T-helper 9 cell (primary cell): ENCODE results near the gene ATAT1.
"Not testable (repeated sequence)": the region's sequence is repeated elsewhere in the genome, so short reads cannot be mapped to it uniquely, and the experiment has no call there.

Source experiments
- DNase-seq: peaks from one replicate; pipeline ENCODE4 v3.0.0-alpha.2; 2020

ATAT1 gene

DNA sequence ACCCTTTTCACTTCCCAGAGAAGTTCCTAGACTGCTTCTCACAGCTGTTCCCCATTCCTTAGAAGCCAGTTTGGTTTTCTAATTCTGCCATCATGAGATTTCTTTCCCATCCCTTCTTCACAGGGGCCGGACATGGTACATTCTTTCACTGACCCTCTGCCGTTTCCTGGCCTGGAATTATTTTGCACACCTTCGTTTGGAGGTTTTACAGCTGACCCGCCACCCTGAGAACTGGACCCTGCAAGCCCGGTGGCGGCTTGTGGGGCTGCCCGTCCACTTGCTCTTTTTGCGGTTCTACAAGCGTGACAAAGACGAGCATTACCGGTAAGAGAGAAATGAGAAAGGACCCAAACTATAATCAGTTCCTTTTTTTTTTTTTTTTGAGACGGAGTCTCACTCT, 24.5 kb downstream of the ATAT1 start:
- no peak for DNase-seq

DNA sequence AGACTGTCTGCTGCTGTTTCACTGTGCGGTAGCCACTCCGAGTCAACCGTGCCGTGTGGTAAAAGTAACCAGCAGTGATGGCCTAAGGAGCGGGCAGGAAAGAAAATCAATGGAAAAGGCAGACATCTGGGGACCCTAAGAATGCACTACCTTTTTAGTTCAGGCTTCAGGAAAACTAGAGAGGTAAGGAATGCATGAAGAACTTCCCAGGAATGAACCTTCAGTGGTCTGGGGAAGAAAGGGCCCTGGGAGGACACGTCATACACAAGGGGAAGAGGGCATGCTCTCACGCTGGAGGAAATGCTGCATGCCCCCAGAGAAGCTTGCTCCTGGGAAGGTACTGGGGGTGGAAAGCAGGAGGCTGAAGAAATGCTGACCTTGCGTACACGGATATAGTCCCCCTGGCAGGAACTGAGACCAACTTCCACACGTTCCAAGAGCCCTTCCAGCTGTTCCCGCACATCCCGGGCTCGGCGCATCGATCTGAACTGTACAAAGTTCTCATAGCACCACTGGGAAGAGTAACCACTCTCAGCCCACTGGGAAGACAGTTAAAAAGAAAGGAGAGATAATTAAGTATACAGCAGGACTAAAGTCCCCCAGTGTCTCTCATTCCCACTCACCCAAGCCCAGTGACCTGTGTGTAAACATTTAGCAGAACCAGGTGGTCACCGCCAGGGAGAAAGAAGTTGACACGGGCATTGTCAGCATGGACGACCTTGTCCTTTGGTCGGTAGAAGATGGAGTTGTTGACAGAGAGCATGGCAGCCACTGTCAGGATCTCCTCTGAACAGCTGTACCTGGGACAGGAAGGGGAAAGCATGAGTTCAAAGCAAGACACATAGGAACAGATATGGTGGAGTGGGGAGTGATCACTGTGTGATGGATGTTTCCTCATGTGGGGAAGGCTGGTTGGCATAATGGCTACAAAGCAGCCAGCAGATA, 28.4 kb downstream of the ATAT1 start:
- DNase-seq = no peak

DNA sequence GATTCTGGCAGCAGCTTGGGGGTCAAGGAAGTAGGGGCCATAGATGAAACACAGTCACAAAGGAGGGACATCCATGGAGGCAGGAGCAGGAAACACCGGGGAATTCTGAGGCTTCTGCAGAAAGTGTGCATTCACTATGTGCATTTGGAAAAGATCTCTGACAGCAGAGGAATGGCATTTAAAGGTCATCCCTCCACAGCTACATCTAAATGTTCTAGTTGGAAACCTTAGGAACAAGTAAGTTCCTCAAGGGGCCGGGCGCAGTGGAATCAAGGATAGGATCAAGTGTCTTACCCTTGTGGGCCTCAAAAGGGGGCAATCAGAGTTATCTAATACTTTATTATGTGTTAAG, 29.0 kb downstream of the ATAT1 start:
- no peak for DNase-seq

DNA sequence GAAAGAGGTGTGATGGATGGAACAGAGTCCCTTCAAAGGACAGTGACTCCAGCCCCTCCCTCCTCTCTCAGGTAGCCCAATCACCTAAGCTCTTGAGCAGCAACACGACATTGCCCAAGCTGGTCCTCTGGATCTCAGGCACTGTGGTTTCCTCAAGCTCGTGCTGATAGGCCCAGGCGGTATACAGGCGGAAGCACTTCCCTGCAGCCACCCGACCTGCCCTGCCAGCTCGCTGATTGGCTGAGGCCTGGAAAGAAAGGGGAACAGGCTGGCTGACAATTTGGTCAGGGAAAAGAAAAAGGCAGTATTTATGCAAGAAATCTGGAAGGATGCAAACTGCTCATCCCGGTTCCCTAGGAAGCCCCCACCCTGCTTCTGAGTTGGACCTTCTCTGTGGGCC, 29.8 kb downstream of the ATAT1 start:
- no peak for DNase-seq

DNA sequence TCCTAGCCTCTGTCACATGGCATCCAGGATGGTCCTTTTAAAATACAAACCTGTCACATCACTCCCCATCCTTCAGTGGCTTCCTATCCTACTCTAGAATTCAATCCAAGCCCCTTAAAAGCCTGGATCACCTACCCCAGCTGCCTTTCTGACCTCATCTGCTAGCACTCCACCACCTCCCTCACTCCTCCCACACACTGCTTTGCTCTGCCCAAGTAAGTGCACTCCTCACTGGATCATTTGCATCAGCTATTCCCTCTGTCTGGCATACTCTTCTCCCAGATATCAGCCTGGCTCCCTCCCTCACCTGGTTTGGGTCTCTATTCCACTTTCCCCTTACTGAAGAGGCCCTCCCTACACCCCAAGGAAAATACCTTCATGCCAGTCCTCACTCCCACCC, 30.8 kb downstream of the ATAT1 start:
- DNase-seq = no peak

DNA sequence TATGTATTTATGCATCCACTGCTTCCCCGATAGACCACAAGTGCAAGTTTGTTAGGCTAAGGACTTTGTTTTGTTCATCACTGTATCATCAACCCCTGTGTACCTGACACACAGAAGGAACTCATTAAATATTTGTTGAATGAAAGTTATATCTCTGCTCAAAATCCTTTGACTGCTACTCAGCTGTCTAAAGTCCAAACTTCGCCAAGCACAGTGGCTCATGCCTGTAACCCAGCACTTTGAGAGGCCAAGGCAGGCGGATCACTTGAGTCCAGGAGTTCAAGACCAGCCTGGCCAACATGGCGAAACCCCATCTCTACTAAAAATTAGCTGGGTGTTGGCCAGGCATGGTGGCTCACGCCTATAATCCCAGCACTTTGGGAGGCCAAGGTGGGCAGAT, 31.2 kb downstream of the ATAT1 start:
- not testable (repeated sequence) for DNase-seq

DNA sequence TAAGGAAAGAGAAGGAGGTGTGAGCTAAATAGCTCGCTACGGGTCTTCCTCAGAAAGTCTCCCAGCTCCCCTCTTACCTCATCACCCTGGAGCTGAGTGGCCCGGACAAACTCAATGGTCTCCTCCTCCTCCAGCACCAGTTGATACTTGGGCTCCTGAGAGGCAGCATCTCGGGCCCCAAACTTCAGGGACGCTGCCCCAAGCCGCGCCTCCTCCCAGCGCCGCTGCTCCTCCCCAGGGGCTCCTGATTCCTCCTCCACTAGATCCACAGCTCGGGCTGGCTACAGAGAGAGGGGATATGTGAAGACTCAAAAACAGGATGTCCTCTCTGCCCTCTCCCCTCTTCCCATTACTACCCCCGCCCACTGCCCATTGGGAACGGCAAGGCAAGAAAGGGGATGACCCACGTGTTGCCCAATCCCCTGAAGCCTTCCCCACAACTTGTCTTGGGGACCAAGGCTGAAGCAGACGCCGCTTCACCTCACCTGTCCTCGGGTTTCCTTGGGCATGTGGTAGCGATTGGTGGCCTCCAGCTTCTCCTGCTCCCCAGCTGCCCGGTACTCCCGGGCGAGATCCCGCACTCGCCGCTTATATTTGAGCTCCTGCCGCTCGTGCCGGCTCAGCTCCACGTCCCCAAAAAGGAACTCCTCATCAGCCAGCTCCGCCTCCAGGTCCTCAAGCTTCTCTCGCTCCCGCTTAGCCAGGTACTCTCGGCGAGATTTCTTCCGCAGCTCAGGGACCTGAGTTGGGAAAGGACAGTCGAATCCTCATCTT, 38.5 kb downstream of the ATAT1 start:
- DNase-seq = no peak

DNA sequence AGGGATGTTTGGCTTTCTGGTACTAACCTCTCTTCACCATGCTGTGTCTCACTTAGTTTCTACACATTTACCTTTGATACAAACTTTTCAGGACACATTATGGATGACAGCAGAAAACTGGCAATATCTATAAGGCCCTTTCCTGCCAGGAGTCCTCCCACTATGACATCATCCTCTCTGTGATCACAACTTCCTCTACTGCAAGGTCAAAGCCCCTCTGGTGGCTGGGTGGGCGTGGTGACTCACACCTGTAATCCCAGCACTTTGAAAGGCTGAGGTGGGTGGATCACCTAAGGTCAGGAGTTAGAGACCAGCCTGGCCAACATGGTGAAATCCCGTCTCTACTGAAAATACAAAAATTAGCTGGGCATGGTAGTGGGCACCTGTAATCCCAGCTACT, 39.6 kb downstream of the ATAT1 start:
- DNase-seq = not testable (repeated sequence)

DNA sequence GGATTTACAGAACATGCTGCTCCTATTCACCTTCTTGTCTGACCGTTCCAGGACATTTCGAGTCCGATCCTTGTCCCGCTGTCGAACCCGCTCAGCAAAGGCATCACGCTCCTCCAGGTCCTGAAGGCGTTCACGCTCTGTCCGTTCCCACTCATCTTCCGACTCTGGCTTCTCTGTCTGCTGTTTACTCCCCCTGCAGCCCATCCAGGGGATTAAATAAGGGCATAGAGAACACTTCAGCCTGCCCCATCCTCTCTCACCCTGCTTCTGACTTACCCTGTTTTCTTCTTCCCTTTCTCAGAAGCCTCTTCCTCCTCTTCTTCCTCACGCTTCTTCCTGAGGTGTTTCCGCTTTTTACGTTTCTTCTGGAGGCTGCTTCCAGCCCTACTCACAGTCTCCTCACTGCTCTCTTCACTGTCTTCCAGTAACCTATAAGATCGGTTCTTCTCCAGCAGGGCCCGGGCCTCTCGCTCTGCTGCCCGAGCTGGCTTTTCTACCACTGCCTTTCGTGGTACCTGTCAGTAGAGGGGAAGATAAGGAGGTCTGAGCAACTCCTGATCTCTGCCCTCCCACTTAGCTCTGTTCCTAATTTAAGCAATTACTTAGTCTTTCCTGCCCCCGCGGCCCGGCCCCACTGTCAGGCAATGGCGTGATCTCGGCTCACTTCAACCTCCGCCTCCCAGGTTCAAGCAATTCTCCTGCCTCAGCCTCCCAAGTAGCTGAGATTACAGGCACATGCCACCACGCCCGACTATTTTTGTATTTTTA, 44.3 kb downstream of the ATAT1 start:
- DNase-seq = no peak

DNA sequence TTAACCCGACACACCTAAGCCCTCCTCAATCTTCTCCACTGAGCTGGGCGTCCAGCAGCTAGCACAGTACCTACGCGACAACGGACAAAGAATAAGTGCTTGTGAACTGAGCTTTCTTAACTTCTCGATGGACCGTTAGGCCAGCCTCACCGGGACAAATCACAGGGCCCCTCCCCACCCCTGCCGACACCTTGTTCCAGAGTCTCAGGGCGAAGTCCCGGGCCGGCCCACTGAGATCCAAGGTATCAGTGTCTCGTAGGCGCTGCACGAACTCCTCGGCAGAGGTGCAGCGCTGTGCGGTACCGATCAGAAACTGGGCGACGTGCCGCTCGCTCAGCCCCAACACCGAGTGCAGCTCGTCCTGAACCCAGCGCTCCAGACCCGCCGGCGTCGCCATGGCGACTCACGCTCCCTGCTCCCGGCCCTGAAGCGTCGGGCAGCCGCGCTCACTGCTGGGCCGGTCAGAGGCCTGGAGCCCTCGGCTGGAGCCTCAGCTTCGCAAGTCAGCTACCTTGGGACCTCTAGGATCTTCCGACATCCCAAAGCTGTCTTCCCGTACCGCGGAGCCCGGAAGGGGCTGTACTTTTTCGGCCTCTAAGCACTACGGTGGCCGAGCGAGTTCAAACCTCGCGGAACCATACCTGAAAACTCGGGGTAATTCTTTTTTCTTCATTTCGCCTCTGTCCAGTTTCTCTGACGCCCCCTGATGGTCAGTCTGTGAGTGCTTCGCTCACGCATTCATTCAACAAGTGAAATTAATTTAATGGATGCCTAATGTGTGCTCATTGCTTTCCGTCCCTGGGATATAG, 46.0 kb downstream of the ATAT1 start, which contains the start of gene DHX16:
DHX16 (minus strand) TSS at position 562 of the 809 bp plus-strand sequence; CDS start at position 397, 165 bp downstream.
- peak; percentile 84 for DNase-seq

DNA sequence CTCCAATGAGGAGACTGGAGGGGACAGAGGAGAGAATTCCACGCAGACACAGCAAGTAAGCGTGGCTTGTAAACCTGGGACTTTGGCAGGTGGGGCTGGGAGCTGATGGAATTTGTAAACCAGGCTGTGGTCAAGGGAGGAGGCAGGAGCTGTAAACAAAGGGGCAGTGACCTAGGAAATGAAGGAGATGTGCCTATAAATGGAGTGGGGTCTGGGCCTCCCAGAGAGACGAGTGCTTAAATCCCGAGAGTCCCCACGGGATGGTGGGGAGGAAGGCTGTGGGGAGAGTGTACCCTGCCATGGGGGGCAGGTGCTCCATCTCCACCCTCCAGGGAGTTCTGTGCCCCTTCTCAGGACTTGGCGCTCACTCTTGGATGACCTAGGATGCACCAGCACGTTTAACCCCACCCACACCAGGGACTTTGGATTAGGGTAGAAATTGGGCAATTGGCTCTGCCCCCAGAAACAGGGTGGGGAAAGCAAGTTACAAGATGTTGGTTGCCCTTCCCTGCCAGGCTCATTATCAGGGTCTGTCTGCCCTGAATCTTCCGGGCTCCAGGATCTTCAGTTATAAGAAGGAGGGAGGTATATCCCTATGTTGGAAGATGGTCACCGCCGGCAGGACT, 50.1 kb downstream of the ATAT1 start:
- DNase-seq = no peak

DNA sequence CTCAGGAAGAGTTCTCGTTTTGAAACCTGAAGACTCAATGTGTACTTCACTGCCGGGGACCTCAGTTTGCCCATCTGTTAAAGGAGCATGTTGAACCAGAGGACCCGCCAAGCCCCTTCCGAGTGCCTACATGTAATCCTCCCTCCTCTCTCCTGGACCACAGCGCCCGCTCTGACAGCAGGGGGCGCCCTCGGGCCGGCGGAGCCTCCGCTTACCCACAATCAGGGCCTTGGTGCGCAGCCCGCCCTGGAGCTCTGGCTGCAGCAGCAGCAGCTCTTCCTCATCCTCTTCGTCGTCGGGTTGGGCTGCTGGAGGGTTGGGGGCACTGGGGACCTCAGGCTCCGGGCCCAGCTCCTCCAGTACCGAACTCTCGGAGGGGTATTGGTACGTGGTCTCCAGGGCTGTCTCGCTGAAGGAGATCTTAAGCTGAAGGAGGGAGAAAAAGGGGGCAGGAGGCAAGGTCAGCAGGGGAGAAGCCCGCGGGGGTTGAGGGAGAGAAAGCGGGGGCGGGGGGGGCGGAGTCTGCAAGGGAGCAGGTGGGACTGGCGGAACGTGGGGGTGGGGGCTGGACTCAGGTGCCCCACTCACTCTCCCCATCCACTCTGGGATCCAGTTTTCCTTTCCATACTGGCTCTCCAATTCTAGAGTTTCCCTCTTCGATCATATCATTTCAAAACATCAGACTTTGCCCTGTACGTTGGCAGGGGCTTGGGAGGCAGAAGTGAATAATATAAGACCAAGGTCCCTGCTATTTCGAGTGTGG, 52.5 kb downstream of the ATAT1 start:
- peak; percentile 96 for DNase-seq

DNA sequence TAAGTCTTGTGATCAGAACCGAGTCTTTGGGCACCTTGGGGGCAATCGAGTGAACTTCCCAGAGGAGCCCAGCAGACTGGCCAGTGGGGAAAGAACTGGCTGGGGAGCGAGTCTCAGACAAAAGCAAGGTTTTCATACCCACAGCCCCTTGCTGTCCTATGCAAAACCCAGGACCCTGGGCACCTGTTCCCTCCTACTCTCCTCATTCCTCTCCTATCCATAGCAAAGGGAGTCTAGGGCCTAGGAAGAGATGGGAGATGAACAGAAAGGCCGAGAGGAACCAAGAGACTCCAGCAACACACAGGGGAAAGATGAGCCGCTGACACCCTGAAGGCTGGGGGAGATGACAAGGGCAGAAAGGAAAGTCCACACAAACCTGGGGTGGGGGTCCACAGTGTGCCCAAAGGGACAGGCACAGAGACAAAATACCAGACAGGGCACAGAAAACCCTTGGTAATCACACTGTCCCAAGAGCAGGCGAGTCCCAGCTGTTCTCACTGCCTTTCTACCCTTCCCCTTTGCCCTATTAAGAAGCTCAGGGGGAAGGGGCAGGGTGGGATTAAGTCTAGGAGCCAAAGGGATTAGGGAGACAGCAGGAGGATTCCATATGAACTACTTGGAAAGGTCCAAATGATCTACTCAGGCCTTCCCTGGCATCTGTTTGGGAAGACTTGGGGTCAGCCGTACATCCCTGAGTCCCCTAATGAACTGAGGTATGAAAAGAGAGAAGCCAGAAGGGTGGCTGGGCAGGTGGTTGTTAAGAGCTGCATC, 53.3 kb downstream of the ATAT1 start:
- DNase-seq = no peak

DNA sequence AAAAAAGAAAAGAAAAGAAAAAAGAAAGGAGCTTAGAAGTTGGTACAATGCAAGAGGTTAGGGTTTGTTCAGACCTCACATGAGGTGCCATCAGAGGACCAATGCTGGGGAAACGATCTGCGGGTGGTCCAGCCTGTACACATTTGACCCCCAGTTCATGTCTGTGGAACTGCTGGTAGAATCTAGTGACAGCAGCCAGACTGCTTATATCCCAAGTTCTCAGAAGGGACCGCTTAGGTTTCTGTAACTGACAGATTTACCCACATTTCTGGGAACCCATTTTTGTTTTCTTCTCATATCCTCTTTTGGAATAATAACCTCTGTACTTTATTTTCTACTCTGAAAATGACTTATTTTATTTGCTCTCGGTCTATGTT, 55.1 kb downstream of the ATAT1 start:
- no peak for DNase-seq

DNA sequence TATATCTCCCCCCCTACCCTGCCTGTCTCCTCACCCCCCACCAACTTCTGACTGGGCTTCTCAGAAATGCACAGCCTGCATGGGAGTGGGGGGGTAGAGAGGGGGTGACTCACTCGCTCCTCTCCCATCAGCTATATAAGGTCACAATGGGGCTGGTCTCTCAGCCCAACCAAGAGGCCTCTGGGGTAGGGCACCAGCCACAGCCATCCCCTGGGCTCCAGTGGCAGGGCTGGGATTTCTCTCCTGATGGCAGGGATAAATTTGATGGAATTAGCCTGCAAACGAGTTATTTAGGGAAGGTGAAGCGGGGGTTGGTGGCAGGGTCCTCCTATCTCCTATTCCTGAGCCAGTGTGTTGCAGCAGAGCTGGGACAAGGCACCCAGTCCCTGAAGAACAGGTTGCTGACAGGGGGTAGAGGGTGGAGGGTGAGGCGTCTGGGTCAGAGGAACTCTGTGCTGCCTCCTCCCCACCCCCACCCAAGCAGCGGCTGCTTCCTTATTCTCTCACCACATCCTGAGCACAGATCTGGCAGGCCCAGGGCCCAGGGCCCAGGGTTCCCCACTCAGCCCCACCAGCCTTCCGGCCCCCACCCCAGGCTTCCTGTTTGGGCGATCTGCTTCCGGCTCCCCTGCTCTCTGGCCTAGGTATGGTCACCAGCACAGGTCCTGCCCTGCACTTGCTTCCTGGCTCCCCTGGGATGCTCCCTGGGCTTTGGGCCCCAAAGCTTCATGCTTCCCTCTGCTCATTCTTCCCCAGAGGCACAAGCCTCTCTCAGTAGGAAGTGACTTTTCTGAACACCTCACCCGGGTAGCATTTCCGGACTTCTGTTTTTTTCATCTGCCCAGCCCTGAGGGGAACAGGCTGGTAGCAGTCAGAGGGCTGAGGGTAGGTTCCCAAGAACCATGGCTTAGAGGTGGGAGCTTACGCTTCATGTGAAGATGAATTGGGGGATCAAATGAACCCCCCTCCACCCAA, 55.8 kb downstream of the ATAT1 start:
- DNase-seq = peak; percentile 81

DNA sequence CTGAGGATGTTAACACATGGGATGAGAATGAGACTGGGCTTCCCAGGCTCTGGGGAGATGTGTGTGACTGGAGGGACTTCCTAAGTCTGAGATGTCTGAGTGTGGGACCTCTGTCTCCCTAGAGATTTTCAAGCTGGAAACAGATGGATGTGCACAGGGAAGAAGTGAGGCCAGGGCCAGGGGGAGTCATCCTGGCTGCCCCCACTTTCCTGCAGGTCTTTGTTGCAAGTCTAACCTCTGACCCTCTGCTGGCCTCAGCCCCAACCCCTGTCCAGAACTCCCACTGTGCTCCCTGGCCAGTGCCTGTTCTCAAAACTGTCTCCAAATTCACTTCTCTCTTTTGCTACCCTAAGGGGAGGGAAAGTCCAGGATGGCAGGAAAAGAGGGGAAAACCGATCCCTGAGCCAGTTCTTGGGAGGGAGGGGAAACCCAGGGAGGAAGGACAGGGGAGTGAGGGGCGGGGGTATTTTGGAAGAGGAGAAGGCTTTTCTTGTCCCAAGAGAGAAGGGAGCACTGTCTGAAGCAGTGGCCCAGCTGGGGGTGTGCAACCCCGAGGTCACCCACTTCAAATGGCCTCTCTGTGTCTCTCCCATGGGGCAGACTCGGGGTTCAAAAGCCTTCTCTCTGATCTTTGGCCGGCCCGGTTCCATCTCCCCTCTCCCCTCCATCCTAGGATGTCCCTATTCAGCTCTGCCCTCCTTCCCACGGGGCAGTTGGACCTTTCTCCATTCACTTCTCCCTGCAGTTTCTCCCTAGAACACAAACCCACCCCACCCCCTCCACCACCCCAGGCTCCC, 56.7 kb downstream of the ATAT1 start:
- no peak for DNase-seq

DNA sequence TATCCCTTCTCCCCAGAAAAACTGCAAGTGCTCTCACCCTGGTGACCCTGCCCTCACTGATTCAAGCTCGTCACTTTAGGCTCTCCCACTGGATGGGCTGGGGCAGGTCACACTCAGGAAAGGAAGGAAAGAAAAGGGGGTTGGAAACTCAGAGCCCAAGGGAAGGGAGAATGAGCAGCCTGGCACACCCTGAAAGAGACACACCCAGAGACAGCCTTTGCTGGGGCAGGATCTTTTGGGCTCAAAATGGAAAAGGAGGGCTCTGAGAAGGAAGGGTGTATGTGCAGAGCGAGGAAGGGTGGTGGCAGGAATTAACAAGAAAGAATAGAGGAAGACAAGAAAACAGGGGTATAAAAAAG, 57.3 kb downstream of the ATAT1 start:
- DNase-seq = no peak
